Liver (tissue), 3 donors: ENCODE results near the gene LIFR.

Experiments used
- ATF3 ChIP-seq: IDR thresholded peaks from 2 replicates; pipeline ENCODE4 v1.6.1; 2016; ENCODE audit warnings: antibody characterized with exemption
- CTCF ChIP-seq: fragments of 150-350 bp; IDR thresholded peaks from 2 replicates; pipeline ENCODE4 v1.5.1; 2017; ENCODE audit warnings: improper control_type of control experiment, low read depth, low read length; ENCODE audit not compliant: missing input control
- FOXA1 ChIP-seq: IDR thresholded peaks from 2 replicates; pipeline ENCODE4 v1.6.1; 2016; ENCODE audit warnings: antibody characterized with exemption
- GABPA ChIP-seq, 2 donors: IDR thresholded peaks in 1 of 2; conservative IDR thresholded peaks in 1 of 2; 2 replicates each; pipeline ENCODE4 v1.6.1; 2016; ENCODE audit warnings: antibody characterized with exemption in 2 of 2, mild to moderate bottlenecking in 1 of 2, moderate library complexity in 1 of 2
- HNF4G ChIP-seq: IDR thresholded peaks from 2 replicates; pipeline ENCODE4 v1.6.1; 2016; ENCODE audit warnings: antibody characterized with exemption
- MAX ChIP-seq: IDR thresholded peaks from 2 replicates; pipeline ENCODE4 v1.6.1; 2016; ENCODE audit warnings: antibody characterized with exemption
- NR2F2 ChIP-seq: IDR thresholded peaks from 2 replicates; pipeline ENCODE4 v1.6.1; 2016; ENCODE audit warnings: antibody characterized with exemption
- ZBTB33 ChIP-seq: IDR thresholded peaks from 2 replicates; pipeline ENCODE4 v1.6.1; 2016; ENCODE audit warnings: antibody characterized with exemption
- donor health status: healthy.
- donor health status: healthy.

GRCh38 chr5:38494175-38494574, 62.3 kb downstream of the LIFR start:
- no peak for TF ChIP-seq NR2F2
- no peak for TF ChIP-seq CTCF
- TF ChIP-seq MAX = no peak
- no peak for TF ChIP-seq HNF4G
- TF ChIP-seq FOXA1 = no peak
- TF ChIP-seq ZBTB33 = no peak
- TF ChIP-seq GABPA (IDR thresholded peaks at IDR 0.05 in 1 of 2, conservative IDR thresholded peaks at IDR 0.05 in 1 of 2) = no peak
- no peak for TF ChIP-seq ATF3
